Chondrocyte (in vitro differentiated cells): ENCODE measurements around the gene WDR7. TPM values are rescaled to one million over a fixed set of nuclear protein-coding genes. Genes with fewer than 3 reads are reported as not detected.

ENCODE experiments used
- DNase-seq: peaks from one replicate; pipeline ENCODE4 v3.0.0; 2021; ENCODE audit warnings: mixed read lengths, low spot score
- H3K27ac Mint-ChIP-seq: one replicate; pipeline ENCODE4 v1.8.0; 2021; ENCODE audit warnings: mild to moderate bottlenecking, moderate library complexity, mixed read lengths; ENCODE audit not compliant: unreplicated experiment
- H3K27me3 Mint-ChIP-seq: 2 replicates; pipeline ENCODE4 v1.8.0; 2021; ENCODE audit warnings: low read depth, mixed read lengths
- H3K36me3 Mint-ChIP-seq: 2 replicates; pipeline ENCODE4 v1.8.0; 2021; ENCODE audit warnings: low read depth, mixed read lengths
- H3K4me1 Mint-ChIP-seq: 2 replicates; pipeline ENCODE4 v1.8.0; 2021; ENCODE audit warnings: low read depth, mild to moderate bottlenecking, mixed read lengths
- H3K4me3 Mint-ChIP-seq: one replicate; pipeline ENCODE4 v1.8.0; 2021; ENCODE audit warnings: mild to moderate bottlenecking, moderate library complexity, mixed read lengths; ENCODE audit not compliant: unreplicated experiment
- H3K9me3 Mint-ChIP-seq: 2 replicates; pipeline ENCODE4 v1.8.0; 2021; ENCODE audit warnings: low read depth, mixed read lengths
- total RNA-seq: library from RNA; stranded (reverse); gene quantifications from 3 replicates; pipeline ENCODE4 v1.2.1, GENCODE V29; 2021
- TF ChIP-seq, protein P1 (sequence below): fragments of 200-600 bp; sonication (generic); IDR thresholded peaks from 2 replicates; pipeline ENCODE4 v1.5.0; 2021; ENCODE audit warnings: antibody characterized with exemption, mild to moderate bottlenecking, moderate library complexity

WDR7 gene
- total RNA-seq, 1 donor from 2014 or later: 14.9 TPM

DNA sequence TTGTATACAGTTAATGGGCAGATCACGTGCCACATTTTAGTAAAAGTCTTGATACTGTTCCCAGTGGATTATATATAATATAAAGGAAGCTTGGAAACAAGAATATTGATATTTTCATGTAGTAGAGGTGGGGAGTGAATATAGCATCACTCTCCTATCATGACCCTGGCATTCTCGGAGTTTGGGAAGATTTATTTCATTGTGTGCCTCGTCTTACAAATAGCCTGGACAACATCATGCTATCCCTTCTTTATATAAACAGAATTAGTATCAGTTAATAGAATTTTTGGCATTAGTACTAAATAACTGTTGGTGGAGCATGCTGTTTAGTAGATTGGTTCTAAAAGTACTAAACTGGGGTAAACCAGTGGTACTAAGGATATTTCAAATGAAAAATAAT is 283.7 kb downstream of the WDR7 start:
- TF ChIP-seq, protein P1, sequence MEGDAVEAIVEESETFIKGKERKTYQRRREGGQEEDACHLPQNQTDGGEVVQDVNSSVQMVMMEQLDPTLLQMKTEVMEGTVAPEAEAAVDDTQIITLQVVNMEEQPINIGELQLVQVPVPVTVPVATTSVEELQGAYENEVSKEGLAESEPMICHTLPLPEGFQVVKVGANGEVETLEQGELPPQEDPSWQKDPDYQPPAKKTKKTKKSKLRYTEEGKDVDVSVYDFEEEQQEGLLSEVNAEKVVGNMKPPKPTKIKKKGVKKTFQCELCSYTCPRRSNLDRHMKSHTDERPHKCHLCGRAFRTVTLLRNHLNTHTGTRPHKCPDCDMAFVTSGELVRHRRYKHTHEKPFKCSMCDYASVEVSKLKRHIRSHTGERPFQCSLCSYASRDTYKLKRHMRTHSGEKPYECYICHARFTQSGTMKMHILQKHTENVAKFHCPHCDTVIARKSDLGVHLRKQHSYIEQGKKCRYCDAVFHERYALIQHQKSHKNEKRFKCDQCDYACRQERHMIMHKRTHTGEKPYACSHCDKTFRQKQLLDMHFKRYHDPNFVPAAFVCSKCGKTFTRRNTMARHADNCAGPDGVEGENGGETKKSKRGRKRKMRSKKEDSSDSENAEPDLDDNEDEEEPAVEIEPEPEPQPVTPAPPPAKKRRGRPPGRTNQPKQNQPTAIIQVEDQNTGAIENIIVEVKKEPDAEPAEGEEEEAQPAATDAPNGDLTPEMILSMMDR: no peak
- Mint-ChIP-seq H3K4me1 (no peaks in the 10 kb centered on the region), H3K9me3 (no peaks in the 10 kb centered on the region)

DNA sequence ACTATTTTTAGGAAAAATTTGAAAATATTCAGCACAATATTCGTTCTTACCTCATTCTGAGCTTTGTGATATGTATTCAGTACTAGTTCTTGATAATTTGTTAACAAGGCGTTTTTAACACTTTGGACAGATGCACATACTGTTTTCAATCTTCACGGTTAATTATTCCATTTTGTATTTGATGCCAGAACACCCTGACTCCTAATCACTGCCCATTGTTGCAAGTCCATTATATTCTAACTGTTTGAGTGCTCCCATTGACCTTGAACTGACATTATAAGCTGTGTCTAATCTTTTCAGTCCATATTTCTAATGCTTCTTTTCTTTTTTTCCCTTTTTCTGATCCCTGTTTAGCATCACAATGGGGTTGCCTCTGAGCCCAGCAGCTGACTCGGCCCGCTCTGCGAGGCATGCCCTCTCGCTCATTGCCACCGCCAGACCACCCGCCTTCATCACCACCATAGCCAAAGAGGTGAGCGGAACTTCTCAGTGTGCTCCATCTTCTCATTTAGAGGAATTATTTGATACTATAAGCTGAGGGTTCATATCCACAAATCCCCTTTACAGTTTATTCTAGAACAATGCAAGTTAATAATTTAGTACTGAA is 284.4 kb downstream of the WDR7 start:
- no peak overlapping the region for H3K27ac Mint-ChIP-seq

More for the DNA sequence above, 283.7 kb downstream of the WDR7 start:
- Mint-ChIP-seq H3K36me3 (no peaks in the 10 kb centered on the region), H3K4me3 (no peak overlapping the region), H3K27me3 (no peaks in the 10 kb centered on the region), H3K27ac (no peak overlapping the region)
- no peak for DNase-seq

DNA sequence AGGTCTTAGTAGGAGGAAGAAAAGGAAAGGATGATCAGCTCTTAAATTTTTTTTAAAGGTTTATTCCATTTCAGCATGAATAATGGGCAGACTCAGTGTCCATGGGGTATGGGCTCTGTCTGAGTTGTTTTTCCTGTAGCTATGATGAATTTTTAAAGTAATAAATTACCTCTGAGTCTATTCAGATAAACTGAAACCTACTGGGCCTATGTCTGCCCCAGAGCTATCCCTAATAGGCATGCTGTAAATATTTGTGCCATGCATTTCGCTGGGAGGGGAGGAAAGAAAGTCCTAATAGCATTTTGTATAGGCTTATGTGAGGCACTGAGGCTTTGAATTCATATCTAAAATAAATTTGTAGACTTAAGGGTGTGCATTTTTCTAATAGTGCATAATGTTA is 285.3 kb downstream of the WDR7 start:
- TF ChIP-seq, protein P1: no peak
- H3K27ac Mint-ChIP-seq: no peak overlapping the region
- DNase-seq: no peak
- H3K36me3 Mint-ChIP-seq: peaks cover 2% of the 10 kb centered on the region
- H3K9me3 Mint-ChIP-seq: no peaks in the 10 kb centered on the region
- no peak overlapping the region for H3K4me3 Mint-ChIP-seq
- H3K27me3 Mint-ChIP-seq: no peaks in the 10 kb centered on the region
- H3K4me1 Mint-ChIP-seq: no peaks in the 10 kb centered on the region

More for the DNA sequence above, 284.4 kb downstream of the WDR7 start:
- TF ChIP-seq, protein P1: no peak
- H3K9me3 Mint-ChIP-seq: no peaks in the 10 kb centered on the region
- H3K4me3 Mint-ChIP-seq: no peak overlapping the region
- no peaks in the 10 kb centered on the region for H3K36me3 Mint-ChIP-seq
- DNase-seq: no peak
- no peaks in the 10 kb centered on the region for H3K4me1 Mint-ChIP-seq
- H3K27me3 Mint-ChIP-seq: no peaks in the 10 kb centered on the region

DNA sequence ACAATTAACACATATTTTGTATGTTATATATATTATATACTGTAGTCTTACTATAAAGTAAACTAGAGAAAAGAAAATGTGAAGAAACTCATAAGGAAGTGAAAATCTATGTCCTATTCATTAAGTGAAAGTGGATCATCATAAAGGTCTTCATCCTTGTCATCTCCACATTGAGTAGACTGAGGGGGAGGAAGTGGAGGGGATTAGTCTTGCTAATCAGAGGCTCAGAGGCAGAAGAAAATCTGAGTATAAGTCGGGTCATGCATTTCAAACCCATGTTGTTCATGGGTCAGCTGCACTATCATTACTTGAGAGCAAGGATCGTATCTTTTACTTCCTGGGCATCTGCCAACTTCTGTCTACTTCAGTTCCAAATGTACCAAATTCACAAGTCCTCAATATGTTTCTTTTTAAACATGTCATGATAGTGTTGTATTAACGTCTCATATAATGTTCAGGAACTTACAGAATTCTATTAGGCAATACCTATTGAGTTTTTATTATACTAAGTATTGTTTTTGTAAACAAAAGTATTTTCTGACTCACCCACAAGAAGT is 286.8 kb downstream of the WDR7 start:
- TF ChIP-seq, protein P1: no peak
- Mint-ChIP-seq H3K9me3 (no peaks in the 10 kb centered on the region), H3K36me3 (peaks cover 2% of the 10 kb centered on the region), H3K4me3 (no peak overlapping the region), H3K27ac (no peak overlapping the region), H3K27me3 (no peaks in the 10 kb centered on the region), H3K4me1 (no peaks in the 10 kb centered on the region)
- DNase-seq: no peak

DNA sequence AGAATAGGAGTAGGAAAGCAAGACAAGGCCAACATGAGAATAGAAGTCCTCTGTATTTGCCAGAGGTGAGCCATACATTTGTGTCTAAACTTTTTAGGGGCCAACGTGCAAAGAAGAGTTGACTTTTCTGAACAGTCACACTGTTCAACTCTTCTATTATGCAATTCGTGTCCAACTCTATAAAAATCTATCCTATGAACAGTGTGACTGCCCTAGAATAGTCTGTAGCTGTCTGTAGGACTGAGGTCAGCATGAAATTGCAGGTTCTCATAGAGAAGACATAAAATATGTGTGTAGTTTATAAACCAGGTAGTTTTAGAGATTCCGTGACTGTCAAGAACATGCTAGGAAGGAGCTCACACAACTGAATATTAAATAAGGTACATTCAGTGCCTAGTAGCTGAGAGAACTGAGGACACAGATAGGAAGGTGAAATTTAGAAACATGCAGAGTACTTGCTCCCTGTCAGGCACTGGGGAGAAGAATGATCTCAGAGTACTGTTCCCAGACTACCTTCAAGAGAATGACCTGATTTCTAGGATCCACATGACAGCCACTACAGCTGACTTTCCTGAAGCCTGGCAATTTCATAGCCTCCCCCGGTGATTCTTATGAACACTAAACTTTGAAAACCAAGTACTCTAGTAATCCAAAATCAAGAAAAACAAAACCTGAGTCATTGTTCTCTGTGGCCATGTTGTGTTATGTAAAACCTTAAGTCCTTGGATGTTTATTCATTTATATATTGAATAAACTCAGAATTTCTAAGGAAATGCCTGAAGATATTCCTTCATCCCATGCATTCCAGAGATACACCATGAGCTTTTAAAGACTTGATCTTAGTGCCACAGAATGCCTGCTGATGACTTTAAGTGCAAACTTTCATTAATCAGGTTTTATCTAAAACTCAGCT is 294.3 kb downstream of the WDR7 start:
- Mint-ChIP-seq H3K4me3 (no peak overlapping the region), H3K9me3 (no peaks in the 10 kb centered on the region), H3K27me3 (no peaks in the 10 kb centered on the region), H3K36me3 (peaks cover 4% of the 10 kb centered on the region), H3K4me1 (no peaks in the 10 kb centered on the region), H3K27ac (no peak overlapping the region)
- no peak for DNase-seq
- TF ChIP-seq, protein P1: no peak
